Calu3 (cell line): ENCODE data around the gene PTPN11. TPM values are rescaled to one million over a fixed set of nuclear protein-coding genes. Genes with fewer than 3 reads are reported as not detected.

Experiments
- BruUV-seq: library from RNA; stranded (reverse); fragments of 400-500 nt; replicated peaks from 2 replicates; lab custom pipeline; 2021; lab: Mats Ljungman, UMichigan
- CTCF ChIA-PET: fragments of 300-600 bp; sonication (Branson Sonifier 250); formaldehyde crosslinking; loops from one replicate; lab custom pipeline; 2022; ENCODE audit warnings: antibody characterized with exemption; lab: Charles Lee
- DNase-seq: peaks from one replicate; pipeline ENCODE4 v3.0.0; 2022
- H3K27ac Mint-ChIP-seq: one replicate; pipeline ENCODE4 v1.8.0; 2022; ENCODE audit warnings: mixed read lengths; ENCODE audit not compliant: unreplicated experiment
- H3K27me3 Mint-ChIP-seq: one replicate; pipeline ENCODE4 v1.8.0; 2022; ENCODE audit warnings: mixed read lengths; ENCODE audit not compliant: unreplicated experiment
- H3K36me3 Mint-ChIP-seq: one replicate; pipeline ENCODE4 v1.8.0; 2022; ENCODE audit warnings: mild to moderate bottlenecking, moderate library complexity, mixed read lengths; ENCODE audit not compliant: insufficient read depth, unreplicated experiment
- H3K4me1 Mint-ChIP-seq: one replicate; pipeline ENCODE4 v1.8.0; 2022; ENCODE audit warnings: mild to moderate bottlenecking, low read depth, mixed read lengths; ENCODE audit not compliant: unreplicated experiment
- H3K4me3 Mint-ChIP-seq: one replicate; pipeline ENCODE4 v1.8.0; 2022; ENCODE audit warnings: mild to moderate bottlenecking, low read depth, moderate library complexity, mixed read lengths; ENCODE audit not compliant: unreplicated experiment
- H3K9me3 Mint-ChIP-seq: one replicate; pipeline ENCODE4 v1.8.0; 2022; ENCODE audit warnings: low read depth, mixed read lengths; ENCODE audit not compliant: unreplicated experiment
- CTCF ChIP-seq: fragments of 200-600 bp; IDR thresholded peaks from one replicate; pipeline ENCODE4 v1.8.0; 2022; ENCODE audit warnings: antibody characterized with exemption; ENCODE audit not compliant: unreplicated experiment
- intact Hi-C: fragments of 100-400 bp; cut with micrococcal nuclease; formaldehyde crosslinking; loops from one replicate; pipeline ENCODE4 v1.10.0; 2022; ENCODE audit not compliant: unreplicated experiment
- total RNA-seq: library from RNA; stranded (reverse); gene quantifications from 2 replicates; pipeline ENCODE4 v1.2.3, GENCODE V29; 2022

PTPN11 gene
- total RNA-seq, 1 experiment from 2014 or later = 174 TPM

DNA sequence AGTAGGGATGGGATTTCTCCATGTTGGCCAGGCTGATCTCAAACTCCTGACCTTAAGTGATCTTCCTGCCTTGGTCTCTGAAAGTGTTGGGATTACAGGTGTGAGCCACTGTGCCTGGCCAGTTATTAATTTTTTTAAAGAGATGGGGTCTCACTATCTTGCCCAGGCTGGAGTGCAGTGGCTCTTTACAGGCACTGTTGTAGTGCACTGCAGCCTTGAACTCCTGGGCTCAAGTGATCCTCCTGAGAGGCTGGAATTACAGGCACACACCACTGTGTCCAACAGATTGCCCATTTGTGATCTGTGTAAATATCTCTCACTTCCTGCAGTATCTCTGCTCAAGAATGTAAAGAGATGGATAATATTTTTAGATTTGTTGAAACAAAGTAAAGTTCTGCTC lies 45.9 kb downstream of the PTPN11 start:
- BruUV-seq = no TSS peak
- Mint-ChIP-seq H3K27me3 (no peaks in the 10 kb centered on the region), H3K4me3 (no peak overlapping the region), H3K9me3 (no peaks in the 10 kb centered on the region), H3K27ac (no peak overlapping the region), H3K4me1 (peaks cover 13% of the 10 kb centered on the region), H3K36me3 (peaks cover 9% of the 10 kb centered on the region)
- intact Hi-C loops = no loop called here
- DNase-seq = no peak
- CTCF ChIA-PET = interaction anchor here (0.6 kb wide), 1 partner anchor 55 kb away, joined by 3 read pairs; no protein-coding TSS in a partner anchor
- TF ChIP-seq CTCF = no peak

- Mint-ChIP-seq H3K27ac (peak overlapping the region; percentile 4), H3K36me3 (peaks cover 4% of the 10 kb centered on the region), H3K9me3 (no peaks in the 10 kb centered on the region), H3K4me3 (no peak overlapping the region), H3K27me3 (no peaks in the 10 kb centered on the region), H3K4me1 (peaks cover 13% of the 10 kb centered on the region)
- TF ChIP-seq CTCF = no peak
- DNase-seq = no peak
- no TSS peak for BruUV-seq
- intact Hi-C loops = no loop called here
- CTCF ChIA-PET = no interaction called here
Observed at GRCh38 chr12:112466011-112466422, 47.3 kb downstream of the PTPN11 start.

GRCh38 chr12:112466835-112467234 lies 48.1 kb downstream of the PTPN11 start:
- no peak for TF ChIP-seq CTCF
- no peaks in the 10 kb centered on the region for H3K9me3 Mint-ChIP-seq
- H3K36me3 Mint-ChIP-seq = no peaks in the 10 kb centered on the region
- CTCF ChIA-PET = no interaction called here
- peaks cover 13% of the 10 kb centered on the region for H3K4me1 Mint-ChIP-seq
- no peak overlapping the region for H3K27ac Mint-ChIP-seq
- no peak overlapping the region for H3K4me3 Mint-ChIP-seq
- intact Hi-C loops = no loop called here
- DNase-seq = no peak
- BruUV-seq = no TSS peak
- H3K27me3 Mint-ChIP-seq = no peaks in the 10 kb centered on the region

- no peak for TF ChIP-seq CTCF
- intact Hi-C loops = no loop called here
- Mint-ChIP-seq H3K27ac (no peak overlapping the region), H3K36me3 (peaks cover 1% of the 10 kb centered on the region), H3K9me3 (no peaks in the 10 kb centered on the region), H3K4me3 (no peak overlapping the region), H3K27me3 (no peaks in the 10 kb centered on the region), H3K4me1 (peaks cover 13% of the 10 kb centered on the region)
- CTCF ChIA-PET = no interaction called here
- DNase-seq = no peak
- no TSS peak for BruUV-seq
Observed at GRCh38 chr12:112468046-112468445, 49.3 kb downstream of the PTPN11 start.
